Middle frontal gyrus (tissue), 1 donor: ENCODE measurements around the gene RRM1.

Experiments used
- DNase-seq: peaks from one replicate; pipeline ENCODE4 v3.0.0-alpha.2; 2015; ENCODE audit warnings: low spot score; ENCODE audit errors: extremely low spot score

RRM1 gene

GRCh38 chr11:4185561-4185960 is 91.0 kb downstream of the RRM1 start:
- no peak for DNase-seq

- DNase-seq = no peak
These were observed 92.0 kb downstream of the RRM1 start for GRCh38 chr11:4186464-4187054.

GRCh38 chr11:4187055-4187988 is 92.7 kb downstream of the RRM1 start:
- peak; percentile 74 for DNase-seq
